HCT116 (cell line): ENCODE measurements around the gene SMIM28. TPM values are rescaled to one million over a fixed set of nuclear protein-coding genes. Genes with fewer than 3 reads are reported as not detected.

Source experiments
- ATAC-seq: fragments of 200-7000 bp; cut with Tn5 transposase; 2 replicates; pipeline ENCODE4 v1.9.1; 2020; ENCODE audit warnings: mild to moderate bottlenecking, moderate library complexity
- Bru-seq: library from RNA; stranded (reverse); fragments of 400-500 nt; gene quantifications from one replicate; lab custom pipeline; 2021; lab: Mats Ljungman, UMichigan
- BruChase-seq, 2 experiments: library from RNA; stranded (reverse); fragments of 400-500 nt; gene quantifications; one replicate each; lab custom pipeline; 2021; lab: Mats Ljungman, UMichigan
- BruUV-seq: library from RNA; stranded (reverse); fragments of 400-500 nt; replicated peaks from 2 replicates; lab custom pipeline; 2021; lab: Mats Ljungman, UMichigan
- CTCF ChIA-PET: fragments of 300-600 bp; sonication (Branson Sonifier 250); formaldehyde crosslinking; loops from one replicate; lab custom pipeline; 2021; ENCODE audit warnings: antibody characterized with exemption; lab: Charles Lee
- POLR2A ChIA-PET: fragments of 300-600, 350-600 bp; sonication (Branson Sonifier 250); formaldehyde crosslinking; loops from one replicate; lab custom pipeline; 2021; ENCODE audit warnings: antibody characterized with exemption; lab: Charles Lee
- RAD21 ChIA-PET, 2 experiments: fragments of 300-600 bp; sonication (Branson Sonifier 250); formaldehyde crosslinking; loops; one replicate each; lab custom pipeline; 2023; ENCODE audit warnings: low total read pairs in 2 of 2; ENCODE audit not compliant: uncharacterized antibody in 2 of 2, unreplicated experiment in 2 of 2, low non-redundant PET in 1 of 2; lab: Charles Lee
- DNase-seq: peaks from one replicate; pipeline ENCODE4 v3.0.0-alpha.2; 2010; ENCODE audit warnings: low read depth, low spot score
- H2AFZ ChIP-seq: fragments of 200-600 bp; shearing (Covaris generic), sonication (generic); 2 replicates; pipeline ENCODE4 v1.6.1; 2017; ENCODE audit warnings: low read depth, mixed run types, mixed read lengths, antibody characterized with exemption, low read length; ENCODE audit not compliant: poor library complexity, severe bottlenecking
- H3K27ac ChIP-seq: 2 replicates; pipeline ENCODE4 v1.5.1; 2012; ENCODE audit warnings: low read depth, low read length
- H3K27me3 ChIP-seq: fragments of 200-600 bp; sonication (generic); 2 replicates; pipeline ENCODE4 v1.6.1; 2016; ENCODE audit warnings: mixed run types, low read length, mixed read lengths; ENCODE audit not compliant: insufficient read depth
- H3K36me3 ChIP-seq, 2 experiments: fragments of 200-500 bp in 1 of 2; fragments of 200-600 bp in 1 of 2; sonication (Bioruptor generic) in 1 of 2; sonication (generic) in 1 of 2; 2 replicates each; pipeline versions ENCODE4 v1.5.1 to v1.6.1; 2014 to 2016; ENCODE audit warnings: low read length in 2 of 2, inconsistent platforms in 1 of 2, mixed read lengths in 1 of 2, mixed run types in 1 of 2; ENCODE audit not compliant: insufficient read depth in 2 of 2, control insufficient read depth in 1 of 2
- H3K4me1 ChIP-seq, 2 experiments: fragments of 200-600 bp in 1 of 2; sonication (generic) in 1 of 2; 2 replicates each; pipeline versions ENCODE4 v1.5.1 to v1.6.1; 2012 to 2017; ENCODE audit warnings: low read length in 2 of 2, inconsistent platforms in 1 of 2, mild to moderate bottlenecking in 1 of 2, mixed read lengths in 1 of 2, mixed run types in 1 of 2, moderate library complexity in 1 of 2; ENCODE audit not compliant: insufficient read depth in 2 of 2, control insufficient read depth in 1 of 2
- H3K4me2 ChIP-seq: fragments of 200-600 bp; sonication (generic); 2 replicates; pipeline ENCODE4 v1.6.1; 2017; ENCODE audit warnings: mixed run types, low read length, mixed read lengths
- H3K4me3 ChIP-seq, 2 experiments: fragments of 200-600 bp in 1 of 2; sonication (generic) in 1 of 2; replicated peaks in 1 of 2; 2 replicates each; pipeline ENCODE4 v1.5.1; 2011 to 2016; ENCODE audit warnings: low read length in 2 of 2, control low read depth in 1 of 2, low read depth in 1 of 2, mild to moderate bottlenecking in 1 of 2, mixed read lengths in 1 of 2, mixed run types in 1 of 2
- H3K79me2 ChIP-seq: fragments of 200-600 bp; sonication (generic); 2 replicates; pipeline ENCODE4 v1.6.1; 2017; ENCODE audit warnings: mild to moderate bottlenecking, mixed run types, low read length, moderate library complexity, mixed read lengths; ENCODE audit not compliant: insufficient read depth
- H3K9ac ChIP-seq: fragments of 200-600 bp; sonication (generic); 2 replicates; pipeline ENCODE4 v1.6.1; 2016; ENCODE audit warnings: low read length, mixed read lengths
- H3K9me2 ChIP-seq: fragments of 200-600 bp; sonication (generic), shearing (Covaris generic); 2 replicates; pipeline ENCODE4 v1.6.1; 2017; ENCODE audit warnings: mixed run types, mild to moderate bottlenecking, moderate library complexity; ENCODE audit not compliant: insufficient read depth
- H3K9me3 ChIP-seq, 2 experiments: fragments of 200-500 bp in 1 of 2; fragments of 200-600 bp in 1 of 2; sonication (Bioruptor generic) in 1 of 2; sonication (generic) in 1 of 2; 2 replicates each; pipeline ENCODE4 v1.6.1; 2014 to 2017; ENCODE audit warnings: low read length in 2 of 2, mixed read lengths in 2 of 2, inconsistent platforms in 1 of 2, low read depth in 1 of 2, mild to moderate bottlenecking in 1 of 2, mixed run types in 1 of 2, moderate library complexity in 1 of 2; ENCODE audit not compliant: control insufficient read depth in 1 of 2, insufficient read depth in 1 of 2
- H4K20me1 ChIP-seq: fragments of 200-600 bp; sonication (generic), shearing (Covaris generic); 2 replicates; pipeline ENCODE4 v1.6.1; 2017; ENCODE audit warnings: mixed run types, mild to moderate bottlenecking, moderate library complexity; ENCODE audit not compliant: insufficient read depth
- CBX3 ChIP-seq: IDR thresholded peaks from 2 replicates; pipeline ENCODE4 v1.6.1; 2012; ENCODE audit warnings: low read depth
- CEBPB ChIP-seq: IDR thresholded peaks from 2 replicates; pipeline ENCODE4 v1.6.1; 2012; ENCODE audit warnings: low read depth
- CTCF ChIP-seq, 3 experiments: fragments of 200-600 bp in 1 of 3; sonication (generic) in 1 of 3; IDR thresholded peaks in 2 of 3; conservative IDR thresholded peaks in 1 of 3; 2 replicates each; pipeline ENCODE4 v1.5.1; 2012 to 2017; ENCODE audit warnings: low read depth in 2 of 3, low read length in 2 of 3, antibody characterized with exemption in 1 of 3, borderline replicate concordance in 1 of 3, control low read depth in 1 of 3, mild to moderate bottlenecking in 1 of 3, mixed read lengths in 1 of 3, mixed run types in 1 of 3, moderate library complexity in 1 of 3; ENCODE audit not compliant: insufficient read depth in 1 of 3
- ELF1 ChIP-seq: IDR thresholded peaks from 2 replicates; pipeline ENCODE4 v1.6.1; 2012; ENCODE audit warnings: low read depth, borderline replicate concordance
- FOSL1 ChIP-seq: IDR thresholded peaks from 2 replicates; pipeline ENCODE4 v1.6.1; 2012; ENCODE audit warnings: low read depth
- JUND ChIP-seq: IDR thresholded peaks from 2 replicates; pipeline ENCODE4 v1.6.1; 2012
- POLR2AphosphoS5 ChIP-seq: IDR thresholded peaks from 2 replicates; pipeline ENCODE4 v1.6.1; 2011; ENCODE audit warnings: mild to moderate bottlenecking, low read depth, low read length, moderate library complexity
- RAD21 ChIP-seq: IDR thresholded peaks from 2 replicates; pipeline ENCODE4 v1.6.1; 2012; ENCODE audit warnings: low read depth, mild to moderate bottlenecking
- TCF7L2 ChIP-seq: IDR thresholded peaks from 2 replicates; pipeline ENCODE4 v1.7.0; 2011; ENCODE audit warnings: borderline replicate concordance, inconsistent platforms; ENCODE audit not compliant: insufficient read depth, insufficient read length; ENCODE audit errors: extremely low read depth
- ZBTB33 ChIP-seq: IDR thresholded peaks from 2 replicates; pipeline ENCODE4 v1.6.1; 2011; ENCODE audit warnings: mild to moderate bottlenecking, low read length, moderate library complexity; ENCODE audit not compliant: insufficient replicate concordance; ENCODE audit errors: extremely low read depth
- intact Hi-C: fragments of 100-400 bp; cut with micrococcal nuclease; formaldehyde crosslinking; loops from 2 replicates; pipeline ENCODE4 v1.10.0; 2022
- long read RNA-seq: library from polyadenylated mRNA; unstranded; transcript quantifications from one replicate; pipeline ENCODE4 v2.0.0, GENCODE V29; 2021; ENCODE audit not compliant: unreplicated experiment
- polyA plus RNA-seq: library from polyadenylated mRNA; unstranded; fragments of >200 nt; gene quantifications from 2 replicates; pipeline ENCODE4 v1.2.1, GENCODE V29; 2012; ENCODE audit warnings: missing spikeins
- total RNA-seq: library from RNA; stranded (reverse); gene quantifications from one replicate; pipeline ENCODE4 v1.2.1, GENCODE V29; 2021; ENCODE audit not compliant: unreplicated experiment
- TF ChIP-seq, protein P1 (sequence below): IDR thresholded peaks from 2 replicates; pipeline ENCODE4 v1.6.1; 2012

The SMIM28 gene
- total RNA-seq (not detected), Bru-seq, nascent RNA (not detected), BruChase-seq, experiment 1, labeled RNA remaining after a 6-hour chase (percentile 11 among the genes with signal in this experiment), BruChase-seq, experiment 2, labeled RNA remaining after a 2-hour chase (not detected)
- polyA plus RNA-seq, result not detected in 2 replicates
- long read RNA-seq, result 0 reads

DNA sequence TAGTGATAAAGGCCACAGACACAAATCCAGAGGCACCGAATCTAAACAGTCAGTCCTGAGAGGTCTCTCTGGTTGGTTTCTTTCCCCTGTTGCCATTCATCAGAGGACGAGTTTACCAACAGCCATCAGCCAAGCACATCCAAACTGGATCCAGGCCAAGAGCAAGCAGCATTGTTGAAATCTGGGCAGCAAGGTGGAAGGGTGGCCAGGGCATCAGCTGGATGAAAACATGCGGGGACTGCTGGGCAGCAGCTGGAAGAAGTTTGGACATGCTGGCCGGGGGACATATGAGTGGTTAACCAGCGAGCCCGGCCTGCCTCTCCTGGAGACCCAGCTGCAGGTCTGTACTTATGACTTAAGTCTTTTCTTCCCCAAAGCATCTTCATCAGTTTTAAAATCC, at the start of gene SMIM28:
Gene SMIM28 (plus strand): TSS at position 62 of the 400 bp plus-strand sequence. CDS start 168 bp downstream, at position 230.
- intact Hi-C loops, result no loop called here
- H3K9me3 ChIP-seq, result no peaks in the 10 kb centered on the region
- H4K20me1 ChIP-seq, result no peaks in the 10 kb centered on the region
- ChIA-PET CTCF (no interaction called here), RAD21 (no interaction called here), POLR2A (no interaction called here)
- no TSS peak for BruUV-seq
- no peak for DNase-seq
- H3K4me3 ChIP-seq, result no peak within 1 kb of the TSS
- H3K27ac ChIP-seq, result no peak within 1 kb of the TSS
- ATAC-seq, result no peak
- H3K9me2 ChIP-seq, result no peaks in the 10 kb centered on the region
- H3K4me1 ChIP-seq, result peaks cover 0 to 13% of the 10 kb centered on the region in 2 experiments; a peak in 3 of 4 replicates
- TF ChIP-seq JUND (no peak), POLR2AphosphoS5 (no peak), CTCF (IDR thresholded peaks at IDR 0.05 in 2 of 3, conservative IDR thresholded peaks at IDR 0.05 in 1 of 3; ENCODE audit: borderline replicate concordance in 1 of 3, insufficient read depth in 1 of 3, low read depth in 2 of 3, low read length in 2 of 3) (no peak), ELF1 (no peak), FOSL1 (no peak), CBX3 (no peak), RAD21 (no peak), TCF7L2 (no peak), ZBTB33 (no peak), CEBPB (no peak)
- TF ChIP-seq, protein P1, sequence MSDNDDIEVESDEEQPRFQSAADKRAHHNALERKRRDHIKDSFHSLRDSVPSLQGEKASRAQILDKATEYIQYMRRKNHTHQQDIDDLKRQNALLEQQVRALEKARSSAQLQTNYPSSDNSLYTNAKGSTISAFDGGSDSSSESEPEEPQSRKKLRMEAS, result no peak
- H3K36me3 ChIP-seq, result no peaks in the 10 kb centered on the region
- no peak within 1 kb of the TSS for H2AFZ ChIP-seq
- no peaks in the 10 kb centered on the region for H3K79me2 ChIP-seq
- no peak within 1 kb of the TSS for H3K9ac ChIP-seq
- no peaks in the 10 kb centered on the region for H3K27me3 ChIP-seq
- no peak within 1 kb of the TSS for H3K4me2 ChIP-seq
